Esophagus muscularis mucosa (tissue), 4 donors: Measurements from ENCODE around the gene NGFR. TPM values are rescaled to one million over a fixed set of nuclear protein-coding genes. Genes with fewer than 3 reads are reported as not detected.

Experiments
- DNase-seq: peaks from one replicate; pipeline ENCODE4 v3.0.0-alpha.2; 2017; ENCODE audit errors: extremely low spot score
- H3K27ac ChIP-seq, 4 donors: fragments of 200-600 bp; sonication (generic); replicated peaks in 1 of 4; 1 replicate in 3 of 4; 2 replicates in 1 of 4; pipeline ENCODE4 v1.5.1; 2016 to 2019; ENCODE audit warnings: mild to moderate bottlenecking in 1 of 4
- H3K27me3 ChIP-seq, 4 donors: fragments of 200-600 bp; sonication (generic); one replicate each; pipeline versions ENCODE4 v1.5.1 to v1.6.0; 2016 to 2019
- H3K36me3 ChIP-seq, 4 donors: fragments of 200-600 bp; sonication (generic); one replicate each; pipeline ENCODE4 v1.5.1; 2016 to 2019
- H3K4me1 ChIP-seq, 4 donors: fragments of 200-600 bp; sonication (generic); one replicate each; pipeline ENCODE4 v1.5.1; 2016 to 2019
- H3K4me3 ChIP-seq, 4 donors: fragments of 200-600 bp; sonication (generic); 1 replicate in 2 of 4; 2 replicates in 2 of 4; pipeline ENCODE4 v1.5.1; 2016 to 2019; ENCODE audit warnings: mild to moderate bottlenecking in 4 of 4, moderate library complexity in 1 of 4
- H3K9me3 ChIP-seq, 4 donors: fragments of 200-600 bp; sonication (generic); 1 replicate in 3 of 4; 2 replicates in 1 of 4; pipeline ENCODE4 v1.5.1; 2016 to 2019
- CTCF ChIP-seq, 3 experiments: fragments of 200-600 bp in 2 of 3; fragments of 450-650 bp in 1 of 3; sonication (generic) in 2 of 3; IDR thresholded peaks; one replicate each; pipeline ENCODE4 v1.5.1; 2017 to 2019; ENCODE audit warnings: antibody characterized with exemption in 3 of 3, mild to moderate bottlenecking in 2 of 3, moderate library complexity in 1 of 3
- EP300 ChIP-seq: sonication (generic); formaldehyde crosslinking; IDR thresholded peaks from one replicate; pipeline ENCODE4 v1.6.1; 2017; ENCODE audit warnings: antibody characterized with exemption
- POLR2A ChIP-seq: fragments of 450-650 bp; IDR thresholded peaks from one replicate; pipeline ENCODE4 v1.6.1; 2017; ENCODE audit warnings: antibody characterized with exemption, moderate library complexity, mild to moderate bottlenecking, low read depth
- POLR2AphosphoS5 ChIP-seq, 2 donors: sonication (generic); formaldehyde crosslinking; IDR thresholded peaks; one replicate each; pipeline ENCODE4 v1.6.1; 2017; ENCODE audit warnings: antibody characterized with exemption in 2 of 2
- WGBS: methylation state at CpG from one replicate; pipeline ENCODE4 v1.1.5; 2018; 5-methylcytosine and 5-hydroxymethylcytosine counted together
- intact Hi-C: fragments of 100-400 bp; cut with DNase I; formaldehyde crosslinking; loops from one replicate; pipeline ENCODE4 v1.15.1; 2023
- total RNA-seq, 4 donors: library from RNA; depleted of rRNA; stranded (reverse); fragments of >200 nt; gene quantifications; one replicate each; pipeline versions ENCODE4 v1.1.0 to v1.2.1, GENCODE V29; 2016

Gene NGFR
- total RNA-seq, 4 donors from 2014 or later: 12.9 to 31.6 (median 22.6) TPM

- TF ChIP-seq CTCF (IDR thresholded peaks at IDR 0.05) (no peak), EP300 (no peak), POLR2AphosphoS5 (IDR thresholded peaks at IDR 0.05) (no peak), POLR2A (no peak)
These were observed 29.6 kb downstream of the NGFR start for GRCh38 chr17:49524473-49525359.

GRCh38 chr17:49525831-49526741, 31.0 kb downstream of the NGFR start:
- H3K36me3 ChIP-seq: no peaks in the 10 kb centered on the region
- no peak overlapping the region for H3K4me3 ChIP-seq
- H3K27ac ChIP-seq: no peak overlapping the region
- intact Hi-C loops: no loop called here
- TF ChIP-seq POLR2AphosphoS5 (IDR thresholded peaks at IDR 0.05): no peak
- H3K27me3 ChIP-seq: peaks cover 0 to 13% (median 0%) of the 10 kb centered on the region in 4 donors
- H3K9me3 ChIP-seq: no peaks in the 10 kb centered on the region
- WGBS: 81% methylated on average over 24 of the region's 24 CpGs
- DNase-seq: no peak
- H3K4me1 ChIP-seq: peaks cover 0 to 12% (median 0%) of the 10 kb centered on the region in 4 donors

More at GRCh38 chr17:49524473-49525359, 29.6 kb downstream of the NGFR start:
- no peak for DNase-seq
- 91% methylated on average over 17 of the region's 17 CpGs for WGBS
- Histone ChIP-seq H3K27ac (no peak overlapping the region), H3K4me1 (peaks cover 0 to 16% (median 0%) of the 10 kb centered on the region in 4 donors), H3K9me3 (no peaks in the 10 kb centered on the region), H3K27me3 (peaks cover 0 to 14% (median 0%) of the 10 kb centered on the region in 4 donors), H3K4me3 (no peak overlapping the region), H3K36me3 (no peaks in the 10 kb centered on the region)
- intact Hi-C loops: no loop called here

GRCh38 chr17:49527927-49528651, 33.0 kb downstream of the NGFR start:
- Histone ChIP-seq H3K27me3 (peaks cover 0 to 8% (median 0%) of the 10 kb centered on the region in 4 donors), H3K36me3 (no peaks in the 10 kb centered on the region), H3K4me3 (no peak overlapping the region), H3K9me3 (no peaks in the 10 kb centered on the region), H3K4me1 (no peaks in the 10 kb centered on the region), H3K27ac (no peak overlapping the region)
- TF ChIP-seq POLR2A (no peak), CTCF (IDR thresholded peaks at IDR 0.05) (no peak)
- 87% methylated on average over 11 of the region's 11 CpGs for WGBS
- no peak for DNase-seq
- intact Hi-C loops: no loop called here

- peaks cover 0 to 17% (median 0%) of the 10 kb centered on the region in 4 donors for H3K27me3 ChIP-seq
- H3K4me1 ChIP-seq: no peaks in the 10 kb centered on the region
- no peaks in the 10 kb centered on the region for H3K9me3 ChIP-seq
- no peaks in the 10 kb centered on the region for H3K36me3 ChIP-seq
- H3K27ac ChIP-seq: no peak overlapping the region
- no peak overlapping the region for H3K4me3 ChIP-seq
- intact Hi-C loops: no loop called here
- TF ChIP-seq POLR2AphosphoS5 (IDR thresholded peaks at IDR 0.05): no peak
- WGBS: 96% methylated on average over 3 of the region's 3 CpGs
- no peak for DNase-seq
These were observed 33.9 kb downstream of the NGFR start for GRCh38 chr17:49528966-49529365.

GRCh38 chr17:49530118-49530517, 35.0 kb downstream of the NGFR start:
- intact Hi-C loops: no loop called here
- no peak for DNase-seq
- no peaks in the 10 kb centered on the region for H3K36me3 ChIP-seq
- no peaks in the 10 kb centered on the region for H3K9me3 ChIP-seq
- 96% methylated on average over 1 of the region's 1 CpG for WGBS
- no peak overlapping the region for H3K27ac ChIP-seq
- H3K27me3 ChIP-seq: peaks cover 0 to 17% (median 0%) of the 10 kb centered on the region in 4 donors
- no peak overlapping the region for H3K4me3 ChIP-seq
- TF ChIP-seq POLR2A: no peak
- TF ChIP-seq CTCF (IDR thresholded peaks at IDR 0.05): no peak
- no peak for TF ChIP-seq POLR2AphosphoS5 (IDR thresholded peaks at IDR 0.05)
- no peak for TF ChIP-seq EP300
- H3K4me1 ChIP-seq: no peaks in the 10 kb centered on the region
